RWPE1 (cell line): ENCODE results near the gene OR4A16.

Source experiments
- CTCF ChIA-PET: fragments of 350-600 bp; sonication (Branson Sonifier 250); formaldehyde crosslinking; extraction: SDS; loops from one replicate; lab custom pipeline; 2021; lab: Yijun Ruan, JAX
- POLR2A ChIA-PET: fragments of 400-600 bp; formaldehyde crosslinking; extraction: SDS; loops from one replicate; lab custom pipeline; 2020; ENCODE audit warnings: antibody characterized with exemption; ENCODE audit not compliant: low non-redundant PET; lab: Yijun Ruan, JAX
- DNase-seq: peaks from one replicate; pipeline ENCODE4 v3.0.0; 2012; ENCODE audit warnings: low spot score
- H3K27ac ChIP-seq: fragments of 450-650 bp; 2 replicates; pipeline ENCODE4 v1.5.1; 2017
- TF ChIP-seq, protein P1 (sequence below): fragments of 450-650 bp; conservative IDR thresholded peaks from 2 replicates; pipeline ENCODE4 v1.5.1; 2017; ENCODE audit warnings: low read depth, mild to moderate bottlenecking

The OR4A16 gene, protein sequence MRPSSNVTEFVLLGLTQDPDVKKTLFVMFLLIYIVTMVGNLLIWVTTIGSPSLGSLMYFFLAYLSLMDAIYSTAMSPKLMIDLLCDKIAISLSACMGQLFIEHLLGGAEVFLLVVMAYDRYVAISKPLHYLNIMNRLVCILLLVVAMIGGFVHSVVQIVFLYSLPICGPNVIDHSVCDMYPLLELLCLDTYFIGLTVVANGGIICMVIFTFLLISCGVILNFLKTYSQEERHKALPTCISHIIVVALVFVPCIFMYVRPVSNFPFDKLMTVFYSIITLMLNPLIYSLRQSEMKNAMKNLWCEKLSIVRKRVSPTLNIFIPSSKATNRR

DNA sequence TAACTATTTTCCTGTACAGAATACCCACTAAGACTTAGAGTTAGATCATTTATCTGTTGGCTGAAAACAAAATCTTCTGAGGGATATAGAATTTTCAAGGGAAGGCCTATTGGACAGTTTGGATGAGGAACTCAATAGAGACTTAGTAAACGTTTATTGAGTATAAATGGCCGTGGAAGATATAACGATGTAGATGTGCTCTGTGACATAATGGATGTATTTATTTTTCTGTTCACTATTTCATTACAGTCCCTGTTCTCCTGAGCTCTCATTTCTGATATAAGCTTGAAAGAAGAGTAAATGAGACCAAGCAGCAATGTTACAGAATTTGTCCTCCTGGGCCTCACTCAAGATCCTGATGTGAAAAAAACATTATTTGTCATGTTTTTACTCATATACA, at the start of gene OR4A16:
OR4A16 (plus strand) TSS at position 301 of the 400 bp plus-strand sequence; CDS start at position 301, 0 bp downstream.
- ChIA-PET POLR2A (no interaction called here), CTCF (no interaction called here)

DNA sequence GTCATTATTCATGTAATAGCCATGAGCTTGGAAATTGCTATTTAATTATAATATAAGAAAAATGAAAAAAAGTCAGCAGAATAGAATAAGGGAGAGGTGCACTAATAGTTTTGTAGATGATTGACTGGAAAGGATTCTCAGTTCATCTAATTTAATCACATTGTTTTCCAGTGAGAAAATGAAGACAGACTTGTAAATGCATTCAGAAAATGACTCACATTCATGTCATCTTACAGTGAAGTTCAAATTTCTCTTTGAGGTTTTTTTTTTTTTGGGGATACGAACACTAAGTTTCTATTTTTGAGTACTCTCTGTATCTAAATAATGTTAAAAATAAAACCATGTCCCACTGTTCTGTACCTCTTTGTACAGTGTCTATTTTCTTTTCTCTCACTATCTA, 18.5 kb upstream of the OR4A16 start:
- CTCF ChIA-PET: interaction anchor here (0.6 kb wide), 1 partner anchor 1135 kb away, joined by 3 read pairs; no protein-coding TSS in a partner anchor
- no peak for DNase-seq
- POLR2A ChIA-PET: no interaction called here
- TF ChIP-seq, protein P1, sequence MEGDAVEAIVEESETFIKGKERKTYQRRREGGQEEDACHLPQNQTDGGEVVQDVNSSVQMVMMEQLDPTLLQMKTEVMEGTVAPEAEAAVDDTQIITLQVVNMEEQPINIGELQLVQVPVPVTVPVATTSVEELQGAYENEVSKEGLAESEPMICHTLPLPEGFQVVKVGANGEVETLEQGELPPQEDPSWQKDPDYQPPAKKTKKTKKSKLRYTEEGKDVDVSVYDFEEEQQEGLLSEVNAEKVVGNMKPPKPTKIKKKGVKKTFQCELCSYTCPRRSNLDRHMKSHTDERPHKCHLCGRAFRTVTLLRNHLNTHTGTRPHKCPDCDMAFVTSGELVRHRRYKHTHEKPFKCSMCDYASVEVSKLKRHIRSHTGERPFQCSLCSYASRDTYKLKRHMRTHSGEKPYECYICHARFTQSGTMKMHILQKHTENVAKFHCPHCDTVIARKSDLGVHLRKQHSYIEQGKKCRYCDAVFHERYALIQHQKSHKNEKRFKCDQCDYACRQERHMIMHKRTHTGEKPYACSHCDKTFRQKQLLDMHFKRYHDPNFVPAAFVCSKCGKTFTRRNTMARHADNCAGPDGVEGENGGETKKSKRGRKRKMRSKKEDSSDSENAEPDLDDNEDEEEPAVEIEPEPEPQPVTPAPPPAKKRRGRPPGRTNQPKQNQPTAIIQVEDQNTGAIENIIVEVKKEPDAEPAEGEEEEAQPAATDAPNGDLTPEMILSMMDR: no peak
- H3K27ac ChIP-seq: no peak overlapping the region

More for the DNA sequence above, at the start of gene OR4A16:
- H3K27ac ChIP-seq: no peak within 1 kb of the TSS
- DNase-seq: no peak
- TF ChIP-seq, protein P1: no peak

DNA sequence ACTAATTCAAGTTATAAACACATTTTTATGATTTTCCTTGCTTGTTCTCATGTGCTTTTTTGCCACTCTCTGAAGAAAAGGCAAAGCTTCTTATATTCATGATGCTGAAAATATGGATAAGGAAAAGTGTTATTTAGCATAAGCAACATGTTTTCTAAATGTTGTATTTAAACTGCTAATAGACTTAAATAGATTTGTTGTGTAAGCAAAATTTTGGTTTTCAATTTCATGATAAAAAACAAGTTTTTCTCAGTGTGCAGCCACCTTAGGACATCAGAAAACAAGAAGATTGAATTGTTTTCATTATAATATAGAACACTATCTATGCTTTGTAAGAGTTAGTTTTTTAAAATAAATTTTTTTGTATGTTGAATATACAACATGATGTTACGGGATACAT, 2.3 kb downstream of the OR4A16 start:
- CTCF ChIA-PET: no interaction called here
- POLR2A ChIA-PET: no interaction called here
- no peak overlapping the region for H3K27ac ChIP-seq
- DNase-seq: no peak
- TF ChIP-seq, protein P1: no peak

DNA sequence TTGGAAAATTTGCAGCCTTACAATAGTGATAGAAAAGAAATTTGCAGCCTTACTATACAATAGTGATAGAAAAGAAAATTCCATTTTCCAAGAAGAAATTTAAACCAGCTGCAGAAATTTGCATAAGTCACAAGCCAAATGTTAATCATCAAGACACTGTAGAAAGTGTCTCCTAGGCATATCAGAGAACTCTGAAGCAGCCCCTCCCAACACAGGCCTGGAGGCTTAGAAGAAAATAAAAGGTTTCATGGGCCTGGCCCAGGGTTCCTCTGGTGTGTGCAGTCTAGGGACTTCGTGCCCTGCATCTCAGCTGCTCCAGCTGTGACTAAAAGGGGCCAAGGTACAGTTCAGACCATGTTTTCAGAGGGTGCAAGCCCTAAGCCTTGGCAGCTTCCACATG, 6.0 kb downstream of the OR4A16 start:
- CTCF ChIA-PET: no interaction called here
- DNase-seq: no peak
- TF ChIP-seq, protein P1: no peak
- H3K27ac ChIP-seq: no peak overlapping the region
- POLR2A ChIA-PET: no interaction called here

DNA sequence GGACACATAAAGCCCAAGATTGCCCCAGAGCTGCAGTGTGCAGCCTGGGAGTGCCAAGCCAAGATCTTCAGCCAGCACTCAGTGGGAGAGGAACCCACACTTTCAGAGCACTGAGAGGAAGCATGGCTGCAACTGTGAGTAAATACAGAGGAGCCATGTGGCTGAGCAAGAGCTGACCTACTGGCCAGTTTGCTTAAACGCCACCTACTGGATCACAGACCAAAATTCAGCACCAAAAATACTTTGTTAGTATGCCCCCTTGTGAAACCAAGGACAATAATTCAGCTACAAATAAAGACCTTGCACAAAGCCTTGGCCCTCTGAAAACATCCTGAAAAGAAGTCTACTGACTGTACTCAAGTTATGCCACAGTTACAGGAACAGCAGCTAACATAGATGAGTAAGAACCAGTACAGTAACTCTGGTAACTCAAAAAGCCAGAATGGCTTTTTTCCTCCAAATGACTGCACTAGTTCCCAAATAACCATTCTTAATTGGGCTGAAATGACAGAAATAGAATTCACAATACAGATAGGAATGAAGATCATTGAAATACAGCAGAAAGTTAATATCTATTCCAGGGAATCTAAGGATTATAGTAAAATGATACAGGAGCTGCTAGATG, 14.7 kb downstream of the OR4A16 start:
- CTCF ChIA-PET: interaction anchor here (0.6 kb wide), 1 partner anchor 351 kb away, joined by 3 read pairs; no protein-coding TSS in a partner anchor
- POLR2A ChIA-PET: no interaction called here

DNA sequence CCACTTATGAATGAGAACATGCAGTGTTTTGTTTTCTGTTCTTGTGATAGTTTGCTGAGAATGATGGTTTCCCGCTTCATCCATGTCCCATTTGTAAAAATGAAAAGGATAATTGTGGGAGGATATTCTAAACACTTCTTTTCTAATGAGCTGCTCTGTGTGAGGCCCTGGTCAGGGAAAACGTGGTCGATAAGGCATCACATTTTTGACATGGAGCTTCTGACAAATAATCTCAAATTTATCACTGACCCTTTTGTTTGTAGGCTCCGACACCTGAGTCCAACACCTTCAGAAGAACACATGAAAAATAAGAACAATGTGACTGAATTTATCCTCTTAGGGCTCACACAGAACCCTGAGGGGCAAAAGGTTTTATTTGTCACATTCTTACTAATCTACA, 24.7 kb downstream of the OR4A16 start, which contains the start of gene OR4A15:
OR4A15 (plus strand) TSS at position 301 of the 400 bp plus-strand sequence; CDS start at position 301, 0 bp downstream.
- no peak within 1 kb of the TSS for H3K27ac ChIP-seq
- ChIA-PET CTCF (no interaction called here), POLR2A (no interaction called here)
- no peak for DNase-seq
- TF ChIP-seq, protein P1: no peak

More for the DNA sequence above, 14.7 kb downstream of the OR4A16 start:
- H3K27ac ChIP-seq: no peak overlapping the region
- no peak for DNase-seq
- TF ChIP-seq, protein P1: no peak
